Activated CD4-positive, CD25-positive, alpha-beta regulatory T cell treated with anti-CD3 and anti-CD28 coated beads, Interleukin-2, amount 50 U/mL, for 16 hours (primary cell): Measurements from ENCODE around the gene TEDC1.

Experiments
- DNase-seq: peaks from one replicate; pipeline ENCODE4 v3.0.0-alpha.2; 2020; ENCODE audit warnings: low read depth, low spot score

Gene TEDC1

GRCh38 chr14:105525861-105526775 is 35.1 kb downstream of the TEDC1 start, which contains the start of gene TMEM121:
TSS of gene TMEM121 (plus strand) at chr14:105526583. CDS start at chr14:105528835, 2,252 bp downstream.
- no peak for DNase-seq

- DNase-seq = no peak
These were observed 35.8 kb downstream of the TEDC1 start for GRCh38 chr14:105526776-105527380.

GRCh38 chr14:105527381-105527825 is 36.4 kb downstream of the TEDC1 start:
- no peak for DNase-seq

- peak; percentile 59 for DNase-seq
These were observed 37.0 kb downstream of the TEDC1 start for GRCh38 chr14:105527826-105528585.

GRCh38 chr14:105528586-105529318 is 37.7 kb downstream of the TEDC1 start:
- DNase-seq = no peak

- no peak for DNase-seq
These were observed 38.2 kb downstream of the TEDC1 start for GRCh38 chr14:105529319-105529568.

GRCh38 chr14:105529569-105530284 is 38.7 kb downstream of the TEDC1 start:
- no peak for DNase-seq

- DNase-seq = no peak
These were observed 39.4 kb downstream of the TEDC1 start for GRCh38 chr14:105530285-105531087.

- no peak for DNase-seq
These were observed 40.2 kb downstream of the TEDC1 start for GRCh38 chr14:105531088-105531893.

GRCh38 chr14:105531894-105532623 is 41.0 kb downstream of the TEDC1 start:
- DNase-seq = no peak

- DNase-seq = no peak
These were observed 41.7 kb downstream of the TEDC1 start for GRCh38 chr14:105532735-105533141.

GRCh38 chr14:105533391-105533790 is 42.3 kb downstream of the TEDC1 start:
- DNase-seq = no peak

- DNase-seq = no peak
These were observed 42.9 kb downstream of the TEDC1 start for GRCh38 chr14:105533811-105534498.

- DNase-seq = no peak
These were observed 43.5 kb downstream of the TEDC1 start for GRCh38 chr14:105534586-105534985.

- DNase-seq = no peak
These were observed 45.0 kb downstream of the TEDC1 start for GRCh38 chr14:105536051-105536450.

GRCh38 chr14:105536691-105537579 is 45.9 kb downstream of the TEDC1 start:
- no peak for DNase-seq
